Activated T-cell treated with anti-CD3 and anti-CD28 coated beads for 1 hour (primary cell): ENCODE results near the gene EXOSC9.
A peak's percentile ranks its signal among the peaks of the same experiment; 100 is the strongest.
"Not testable (repeated sequence)": the region's sequence is repeated elsewhere in the genome, so short reads cannot be mapped to it uniquely, and the experiment has no call there.

Experiments used
- DNase-seq: peaks from one replicate; pipeline ENCODE4 v3.0.0-alpha.2; 2020; ENCODE audit warnings: low read depth

The EXOSC9 gene

GRCh38 chr4:121800961-121801714 is at the start of gene EXOSC9:
TSS of gene EXOSC9 (plus strand) at chr4:121801323. CDS start at chr4:121801425, 102 bp downstream.
- DNase-seq, result peak; percentile 95

GRCh38 chr4:121752142-121752541 is 49.0 kb upstream of the EXOSC9 start:
- not testable (repeated sequence) for DNase-seq

GRCh38 chr4:121758925-121759568 is 42.1 kb upstream of the EXOSC9 start:
- no peak for DNase-seq

GRCh38 chr4:121760205-121760604 is 40.9 kb upstream of the EXOSC9 start:
- DNase-seq, result no peak

- no peak for DNase-seq
Measured at GRCh38 chr4:121764303-121764701, 36.8 kb upstream of the EXOSC9 start.

GRCh38 chr4:121764702-121765367 is 36.3 kb upstream of the EXOSC9 start, which contains the start of gene SMIM43:
TSS of gene SMIM43 (minus strand) at chr4:121765164. CDS start at chr4:121765105, 59 bp downstream.
- DNase-seq, result no peak

- no peak for DNase-seq
Measured at GRCh38 chr4:121765368-121765705, 35.8 kb upstream of the EXOSC9 start.

- no peak for DNase-seq
Measured at GRCh38 chr4:121765971-121766538, 35.1 kb upstream of the EXOSC9 start.

- DNase-seq, result no peak
Measured at GRCh38 chr4:121767166-121767565, 34.0 kb upstream of the EXOSC9 start.

GRCh38 chr4:121769341-121769740 is 31.8 kb upstream of the EXOSC9 start:
- DNase-seq, result no peak

GRCh38 chr4:121771869-121772268 is 29.3 kb upstream of the EXOSC9 start:
- DNase-seq, result no peak

- DNase-seq, result no peak
Measured at GRCh38 chr4:121773883-121774282, 27.2 kb upstream of the EXOSC9 start.

- DNase-seq, result no peak
Measured at GRCh38 chr4:121776610-121777401, 24.3 kb upstream of the EXOSC9 start.

GRCh38 chr4:121777625-121778024 is 23.5 kb upstream of the EXOSC9 start:
- DNase-seq, result no peak

GRCh38 chr4:121778991-121779628 is 22.0 kb upstream of the EXOSC9 start:
- DNase-seq, result no peak

- DNase-seq, result no peak
Measured at GRCh38 chr4:121783210-121783609, 17.9 kb upstream of the EXOSC9 start.

GRCh38 chr4:121784401-121784800 is 16.7 kb upstream of the EXOSC9 start:
- no peak for DNase-seq

GRCh38 chr4:121784975-121785374 is 16.1 kb upstream of the EXOSC9 start:
- no peak for DNase-seq

- no peak for DNase-seq
Measured at GRCh38 chr4:121785479-121785878, 15.6 kb upstream of the EXOSC9 start.

- no peak for DNase-seq
Measured at GRCh38 chr4:121786221-121786620, 14.9 kb upstream of the EXOSC9 start.

- DNase-seq, result no peak
Measured at GRCh38 chr4:121788896-121789295, 12.2 kb upstream of the EXOSC9 start.
